Lung (tissue), 12 donors: ENCODE results near the gene ARHGEF38. TPM values are rescaled to one million over a fixed set of nuclear protein-coding genes. Genes with fewer than 3 reads are reported as not detected.

ENCODE experiments used
- ATAC-seq: fragments of 200-7000 bp; cut with Tn5 transposase; one replicate; pipeline ENCODE4 v1.9.1; 2020; ENCODE audit warnings: moderate number of reproducible peaks; ENCODE audit not compliant: insufficient read depth, low FRiP score
- DNase-seq, 3 donors: peaks; one replicate each; pipeline ENCODE4 v3.0.0-alpha.2; 2013 to 2017
- H3K27ac ChIP-seq, 2 donors: one replicate each; pipeline ENCODE4 v1.5.1; 2013; ENCODE audit warnings: mild to moderate bottlenecking in 2 of 2, moderate library complexity in 2 of 2, control low read depth in 1 of 2, inconsistent platforms in 1 of 2, low read depth in 1 of 2, low read length in 1 of 2
- H3K27me3 ChIP-seq, 3 donors: one replicate each; pipeline ENCODE4 v1.5.1; 2013; ENCODE audit warnings: low read length in 2 of 3; ENCODE audit not compliant: control insufficient read depth in 3 of 3, insufficient read depth in 3 of 3
- H3K36me3 ChIP-seq, 4 donors: one replicate each; pipeline ENCODE4 v1.5.1; 2013; ENCODE audit warnings: low read length in 4 of 4, mild to moderate bottlenecking in 1 of 4, moderate library complexity in 1 of 4; ENCODE audit not compliant: control insufficient read depth in 4 of 4, insufficient read depth in 4 of 4
- H3K4me1 ChIP-seq, 5 donors: one replicate each; pipeline ENCODE4 v1.5.1; 2013; ENCODE audit warnings: low read length in 5 of 5, mild to moderate bottlenecking in 2 of 5, moderate library complexity in 1 of 5; ENCODE audit not compliant: control insufficient read depth in 5 of 5, insufficient read depth in 5 of 5
- H3K4me3 ChIP-seq: one replicate; pipeline ENCODE4 v1.5.1; 2013; ENCODE audit warnings: mild to moderate bottlenecking, control low read depth, moderate library complexity
- H3K9ac ChIP-seq, 2 donors: one replicate each; pipeline ENCODE4 v1.5.1; 2013; ENCODE audit warnings: low read length in 2 of 2, control low read depth in 1 of 2; ENCODE audit not compliant: insufficient read depth in 1 of 2
- H3K9me3 ChIP-seq, 4 donors: one replicate each; pipeline ENCODE4 v1.5.1; 2013; ENCODE audit warnings: low read length in 3 of 4, mild to moderate bottlenecking in 1 of 4, moderate library complexity in 1 of 4; ENCODE audit not compliant: control insufficient read depth in 4 of 4, insufficient read depth in 3 of 4
- CTCF ChIP-seq: IDR thresholded peaks from 2 replicates; pipeline ENCODE4 v1.5.1; 2012; ENCODE audit warnings: mild to moderate bottlenecking; ENCODE audit errors: control extremely low read depth, extremely low read depth
- WGBS, 2 donors: extraction: QIAGEN DNeasy Blood & Tissue Kit; methylation state at CpG; one replicate each; pipeline ENCODE4 v1.1.7; 2013; 5-methylcytosine and 5-hydroxymethylcytosine counted together
- polyA plus RNA-seq, 2 donors: library from polyadenylated mRNA; stranded (reverse); fragments of 200-250 nt; gene quantifications; one replicate each; pipeline ENCODE4 v1.2.1, GENCODE V29; 2013
- total RNA-seq, 2 donors: library from RNA; depleted of rRNA in 1 of 2; stranded (reverse); fragments of >200 nt in 1 of 2; gene quantifications; one replicate each; pipeline ENCODE4 v1.2.1, GENCODE V29; 2014 to 2021
- donor health status: control.
- donor health status: control.
- donor health status: Bipolar disorder and iron deficiency.
- donor health status: healthy.
- donor health status: DM: yes; HTN: yes; CAD: no.

ARHGEF38 gene
- total and polyA plus RNA-seq, 4 donors = 2.0 to 55.0 (median 14.8) TPM

DNA sequence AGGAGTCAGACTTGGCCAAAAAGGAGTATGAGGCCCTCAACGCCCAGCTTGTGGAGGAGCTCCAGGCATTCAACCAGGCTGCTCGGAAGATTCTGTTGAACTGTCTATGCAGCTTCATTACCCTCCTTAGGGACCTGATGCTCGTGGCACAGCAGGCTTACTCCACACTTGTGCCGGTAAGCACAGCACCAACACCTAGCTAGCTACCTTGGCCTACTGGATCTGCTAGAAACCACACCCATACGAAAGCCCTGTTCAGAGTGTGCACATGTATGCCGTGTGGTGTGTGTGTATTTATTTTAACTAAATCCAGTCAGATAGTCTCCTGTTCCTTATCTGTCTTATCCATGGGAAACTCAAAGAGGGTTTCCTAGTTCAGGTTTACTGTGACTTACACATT, 106.8 kb downstream of the ARHGEF38 start:
- H3K27ac ChIP-seq = no peak overlapping the region
- no peak for TF ChIP-seq CTCF
- no peaks in the 10 kb centered on the region for H3K4me1 ChIP-seq
- 85 to 89% methylated on average over 6 of the region's 6 CpGs for WGBS, 2 donors
- H3K9ac ChIP-seq = no peak overlapping the region
- H3K4me3 ChIP-seq = no peak overlapping the region
- H3K27me3 ChIP-seq = no peaks in the 10 kb centered on the region
- H3K36me3 ChIP-seq = no peaks in the 10 kb centered on the region
- DNase-seq (no peak), ATAC-seq (no peak)
- H3K9me3 ChIP-seq = no peaks in the 10 kb centered on the region

- H3K4me3 ChIP-seq = no peak overlapping the region
- 97% methylated on average over 3 of the region's 3 CpGs for WGBS, 2 donors
- TF ChIP-seq CTCF = no peak
- H3K4me1 ChIP-seq = no peaks in the 10 kb centered on the region
- DNase-seq = no peak
- H3K27ac ChIP-seq = no peak overlapping the region
- no peak for ATAC-seq
- no peak overlapping the region for H3K9ac ChIP-seq
- H3K36me3 ChIP-seq = no peaks in the 10 kb centered on the region
- H3K9me3 ChIP-seq = no peaks in the 10 kb centered on the region
- H3K27me3 ChIP-seq = no peaks in the 10 kb centered on the region
These were observed 108.6 kb downstream of the ARHGEF38 start for GRCh38 chr4:105661028-105661427.

- TF ChIP-seq CTCF = no peak
- H3K4me3 ChIP-seq = no peak overlapping the region
- 61 to 82% methylated on average over 2 of the region's 2 CpGs for WGBS, 2 donors
- no peaks in the 10 kb centered on the region for H3K4me1 ChIP-seq
- no peak for ATAC-seq
- H3K27ac ChIP-seq = no peak overlapping the region
- H3K27me3 ChIP-seq = no peaks in the 10 kb centered on the region
- H3K9me3 ChIP-seq = no peaks in the 10 kb centered on the region
- H3K9ac ChIP-seq = no peak overlapping the region
- no peak for DNase-seq
- no peaks in the 10 kb centered on the region for H3K36me3 ChIP-seq
These were observed 110.7 kb downstream of the ARHGEF38 start for GRCh38 chr4:105662935-105663675.

- DNase-seq = peak in 2 of 3 donors; percentile 50 to 66
- Histone ChIP-seq H3K36me3 (no peaks in the 10 kb centered on the region), H3K9me3 (no peaks in the 10 kb centered on the region), H3K4me3 (no peak overlapping the region), H3K4me1 (no peaks in the 10 kb centered on the region), H3K27me3 (no peaks in the 10 kb centered on the region), H3K27ac (no peak overlapping the region), H3K9ac (no peak overlapping the region)
- 39 to 57% methylated on average over 5 of the region's 5 CpGs for WGBS, 2 donors
- ATAC-seq = no peak
- no peak for TF ChIP-seq CTCF
These were observed 114.3 kb downstream of the ARHGEF38 start for GRCh38 chr4:105666693-105667092.
